NB4 (cell line): ENCODE measurements around the gene SLC35F5.

Experiments used
- POLR2A ChIP-seq: IDR thresholded peaks from 2 replicates; pipeline ENCODE4 v1.6.1; 2011; ENCODE audit warnings: mild to moderate bottlenecking; ENCODE audit not compliant: insufficient read length; ENCODE audit errors: extremely low read depth
- TF ChIP-seq, protein P1 (sequence below): IDR thresholded peaks from one replicate; pipeline ENCODE4 v1.5.1; 2012; ENCODE audit warnings: low read depth, low read length

DNA sequence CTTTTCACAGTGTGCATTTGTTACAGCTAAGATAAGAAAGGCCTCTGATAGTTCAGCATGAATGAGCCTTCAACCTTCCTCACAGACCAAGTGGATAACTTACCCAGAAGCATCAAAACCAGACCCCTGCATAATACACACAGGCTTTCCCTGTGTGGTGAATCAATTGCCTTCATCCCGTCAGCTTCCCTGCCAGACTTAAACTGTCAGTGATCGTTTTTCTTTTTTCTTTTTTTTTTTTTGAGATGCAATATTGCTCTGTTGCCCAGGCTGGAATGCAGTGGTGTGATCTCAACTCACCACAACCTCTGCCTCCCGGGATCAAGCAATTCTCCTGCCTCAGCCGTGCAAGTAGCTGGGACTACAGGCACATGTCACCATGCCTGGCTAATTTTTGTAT is 20.5 kb upstream of the SLC35F5 start:
- TF ChIP-seq, protein P1, sequence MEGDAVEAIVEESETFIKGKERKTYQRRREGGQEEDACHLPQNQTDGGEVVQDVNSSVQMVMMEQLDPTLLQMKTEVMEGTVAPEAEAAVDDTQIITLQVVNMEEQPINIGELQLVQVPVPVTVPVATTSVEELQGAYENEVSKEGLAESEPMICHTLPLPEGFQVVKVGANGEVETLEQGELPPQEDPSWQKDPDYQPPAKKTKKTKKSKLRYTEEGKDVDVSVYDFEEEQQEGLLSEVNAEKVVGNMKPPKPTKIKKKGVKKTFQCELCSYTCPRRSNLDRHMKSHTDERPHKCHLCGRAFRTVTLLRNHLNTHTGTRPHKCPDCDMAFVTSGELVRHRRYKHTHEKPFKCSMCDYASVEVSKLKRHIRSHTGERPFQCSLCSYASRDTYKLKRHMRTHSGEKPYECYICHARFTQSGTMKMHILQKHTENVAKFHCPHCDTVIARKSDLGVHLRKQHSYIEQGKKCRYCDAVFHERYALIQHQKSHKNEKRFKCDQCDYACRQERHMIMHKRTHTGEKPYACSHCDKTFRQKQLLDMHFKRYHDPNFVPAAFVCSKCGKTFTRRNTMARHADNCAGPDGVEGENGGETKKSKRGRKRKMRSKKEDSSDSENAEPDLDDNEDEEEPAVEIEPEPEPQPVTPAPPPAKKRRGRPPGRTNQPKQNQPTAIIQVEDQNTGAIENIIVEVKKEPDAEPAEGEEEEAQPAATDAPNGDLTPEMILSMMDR: no peak
- TF ChIP-seq POLR2A: no peak
